Lung (tissue), 12 donors: Measurements from ENCODE around the gene TMPRSS7. TPM values are rescaled to one million over a fixed set of nuclear protein-coding genes. Genes with fewer than 3 reads are reported as not detected.

Experiments used
- ATAC-seq: fragments of 200-7000 bp; cut with Tn5 transposase; one replicate; pipeline ENCODE4 v1.9.1; 2020; ENCODE audit warnings: moderate number of reproducible peaks; ENCODE audit not compliant: insufficient read depth, low FRiP score
- DNase-seq, 3 donors: peaks; one replicate each; pipeline ENCODE4 v3.0.0-alpha.2; 2013 to 2017
- H3K27ac ChIP-seq, 2 donors: one replicate each; pipeline ENCODE4 v1.5.1; 2013; ENCODE audit warnings: mild to moderate bottlenecking in 2 of 2, moderate library complexity in 2 of 2, control low read depth in 1 of 2, inconsistent platforms in 1 of 2, low read depth in 1 of 2, low read length in 1 of 2
- H3K27me3 ChIP-seq, 3 donors: one replicate each; pipeline ENCODE4 v1.5.1; 2013; ENCODE audit warnings: low read length in 2 of 3; ENCODE audit not compliant: control insufficient read depth in 3 of 3, insufficient read depth in 3 of 3
- H3K36me3 ChIP-seq, 4 donors: one replicate each; pipeline ENCODE4 v1.5.1; 2013; ENCODE audit warnings: low read length in 4 of 4, mild to moderate bottlenecking in 1 of 4, moderate library complexity in 1 of 4; ENCODE audit not compliant: control insufficient read depth in 4 of 4, insufficient read depth in 4 of 4
- H3K4me1 ChIP-seq, 5 donors: one replicate each; pipeline ENCODE4 v1.5.1; 2013; ENCODE audit warnings: low read length in 5 of 5, mild to moderate bottlenecking in 2 of 5, moderate library complexity in 1 of 5; ENCODE audit not compliant: control insufficient read depth in 5 of 5, insufficient read depth in 5 of 5
- H3K4me3 ChIP-seq: one replicate; pipeline ENCODE4 v1.5.1; 2013; ENCODE audit warnings: mild to moderate bottlenecking, control low read depth, moderate library complexity
- H3K9ac ChIP-seq, 2 donors: one replicate each; pipeline ENCODE4 v1.5.1; 2013; ENCODE audit warnings: low read length in 2 of 2, control low read depth in 1 of 2; ENCODE audit not compliant: insufficient read depth in 1 of 2
- H3K9me3 ChIP-seq, 4 donors: one replicate each; pipeline ENCODE4 v1.5.1; 2013; ENCODE audit warnings: low read length in 3 of 4, mild to moderate bottlenecking in 1 of 4, moderate library complexity in 1 of 4; ENCODE audit not compliant: control insufficient read depth in 4 of 4, insufficient read depth in 3 of 4
- CTCF ChIP-seq: IDR thresholded peaks from 2 replicates; pipeline ENCODE4 v1.5.1; 2012; ENCODE audit warnings: mild to moderate bottlenecking; ENCODE audit errors: control extremely low read depth, extremely low read depth
- WGBS, 2 donors: extraction: QIAGEN DNeasy Blood & Tissue Kit; methylation state at CpG; one replicate each; pipeline ENCODE4 v1.1.7; 2013; 5-methylcytosine and 5-hydroxymethylcytosine counted together
- polyA plus RNA-seq, 2 donors: library from polyadenylated mRNA; stranded (reverse); fragments of 200-250 nt; gene quantifications; one replicate each; pipeline ENCODE4 v1.2.1, GENCODE V29; 2013
- total RNA-seq, 2 donors: library from RNA; depleted of rRNA in 1 of 2; stranded (reverse); fragments of >200 nt in 1 of 2; gene quantifications; one replicate each; pipeline ENCODE4 v1.2.1, GENCODE V29; 2014 to 2021
- donor health status: control.
- donor health status: control.
- donor health status: Bipolar disorder and iron deficiency.
- donor health status: healthy.
- donor health status: DM: yes; HTN: yes; CAD: no.

TMPRSS7 gene
- total and polyA plus RNA-seq, 4 donors: 0.09 to 0.31 (median 0.17) TPM

DNA sequence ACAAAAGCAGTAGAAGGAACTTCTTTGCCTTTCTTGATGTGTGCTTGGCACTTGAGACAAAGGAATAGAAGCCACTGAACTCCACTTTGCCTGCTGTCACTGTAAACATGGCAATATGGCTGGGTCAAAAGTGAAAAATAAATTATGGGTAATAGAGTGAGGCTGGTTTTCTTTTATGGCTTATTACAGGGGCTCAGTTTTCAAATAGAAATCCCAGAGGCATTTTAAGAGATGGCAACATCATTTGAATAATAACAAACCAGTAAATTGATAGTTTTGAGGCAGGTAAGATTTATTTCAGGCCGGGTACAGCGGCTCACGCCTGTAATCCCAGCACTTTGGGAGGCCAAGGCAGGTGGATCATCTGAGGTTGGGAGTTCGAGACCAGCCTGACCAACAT is 54.4 kb downstream of the TMPRSS7 start:
- Histone ChIP-seq H3K9me3 (no peaks in the 10 kb centered on the region), H3K4me1 (peaks cover 0 to 32% (median 13%) of the 10 kb centered on the region in 5 donors), H3K9ac (no peak overlapping the region), H3K4me3 (no peak overlapping the region), H3K27ac (no peak overlapping the region), H3K36me3 (peaks cover 0 to 1% (median 0%) of the 10 kb centered on the region in 4 donors), H3K27me3 (peaks cover 0 to 6% (median 0%) of the 10 kb centered on the region in 3 donors)
- WGBS, 2 donors: 71 to 74% methylated on average over 4 of the region's 4 CpGs
- no peak for ATAC-seq
- DNase-seq: no peak
- no peak for TF ChIP-seq CTCF

DNA sequence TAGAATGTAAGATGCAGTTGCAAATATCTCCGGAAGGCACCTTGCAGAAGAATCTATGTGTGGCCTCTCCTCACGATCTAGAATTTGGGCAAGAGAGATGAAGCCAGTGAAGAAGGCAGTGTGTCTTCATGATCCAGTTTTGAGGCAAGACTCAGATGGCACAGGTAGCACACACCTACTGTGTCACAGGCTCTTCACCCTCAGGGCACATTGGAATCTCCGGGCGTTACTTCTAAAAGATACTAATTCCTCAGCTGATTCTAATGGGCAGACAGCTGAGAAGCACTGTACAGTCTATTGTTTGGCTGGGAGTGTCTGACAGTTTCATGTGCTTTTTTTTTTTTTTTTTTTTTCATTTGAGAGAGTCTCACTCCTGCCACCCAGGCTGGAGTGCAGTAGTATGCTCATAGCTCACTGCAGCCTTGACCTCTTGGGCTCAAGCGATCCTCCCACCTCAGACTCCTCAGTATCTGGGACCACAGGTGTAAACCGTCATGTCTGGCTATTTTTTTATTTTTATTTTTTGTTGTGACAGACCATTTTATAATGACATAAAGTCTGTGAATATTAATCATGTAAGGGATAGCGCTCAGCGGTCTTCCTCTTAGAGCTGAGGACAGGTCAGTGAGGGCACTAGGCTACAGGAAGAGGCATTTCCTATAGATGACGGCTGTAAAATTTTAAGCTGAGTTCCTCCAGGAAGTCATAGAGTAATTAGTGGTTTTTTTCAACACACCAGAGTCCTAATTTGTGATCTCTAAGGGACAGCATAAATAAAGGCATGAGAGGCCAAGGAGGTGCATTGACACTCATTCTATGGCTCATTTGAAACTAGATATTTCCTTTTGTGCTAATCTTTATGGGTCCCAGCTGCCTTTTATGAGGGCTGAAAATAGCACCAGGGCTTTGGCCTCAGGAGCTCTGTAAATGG is 55.7 kb downstream of the TMPRSS7 start:
- DNase-seq (no peak), ATAC-seq (no peak)
- Histone ChIP-seq H3K9me3 (no peaks in the 10 kb centered on the region), H3K4me3 (no peak overlapping the region), H3K9ac (peak overlapping the region in 1 of 2 donors; percentile 39), H3K27ac (no peak overlapping the region), H3K36me3 (peaks cover 0 to 9% (median 0%) of the 10 kb centered on the region in 4 donors), H3K4me1 (peaks cover 0 to 32% (median 13%) of the 10 kb centered on the region in 5 donors), H3K27me3 (peaks cover 0 to 3% (median 0%) of the 10 kb centered on the region in 3 donors)
- TF ChIP-seq CTCF: no peak
- WGBS, 2 donors: 63 to 75% methylated on average over 9 of the region's 9 CpGs

GRCh38 chr3:112090887-112091586 is 56.5 kb downstream of the TMPRSS7 start:
- Histone ChIP-seq H3K36me3 (peaks cover 0 to 12% (median 0%) of the 10 kb centered on the region in 4 donors), H3K4me3 (no peak overlapping the region), H3K9me3 (no peaks in the 10 kb centered on the region), H3K4me1 (peaks cover 0 to 26% (median 8%) of the 10 kb centered on the region in 5 donors), H3K27ac (no peak overlapping the region), H3K9ac (peak overlapping the region in 1 of 2 donors; percentile 39), H3K27me3 (no peaks in the 10 kb centered on the region)
- TF ChIP-seq CTCF: no peak
- no peak for ATAC-seq
- WGBS, 2 donors: 72 to 80% methylated on average over 6 of the region's 6 CpGs
- DNase-seq: no peak
